NCI-H69 (cell line): ENCODE measurements around the gene RPS6KA1.

Source experiments
- DNase-seq: peaks from one replicate; lab custom pipeline; 2025; lab: John Stamatoyannopoulos, UW

The RPS6KA1 gene

GRCh38 chr1:26531651-26532131 is 2.1 kb downstream of the RPS6KA1 start:
- DNase-seq = no peak

- no peak for DNase-seq
Observed at GRCh38 chr1:26533951-26534509, 4.5 kb downstream of the RPS6KA1 start.

- no peak for DNase-seq
Observed at GRCh38 chr1:26535201-26535600, 5.6 kb downstream of the RPS6KA1 start.

GRCh38 chr1:26536081-26536480 is 6.5 kb downstream of the RPS6KA1 start:
- peak; percentile 16 for DNase-seq

- no peak for DNase-seq
Observed at GRCh38 chr1:26536521-26536920, 7.0 kb downstream of the RPS6KA1 start.

GRCh38 chr1:26537951-26538352 is 8.4 kb downstream of the RPS6KA1 start:
- DNase-seq = no peak

- peak; percentile 28 for DNase-seq
Observed at GRCh38 chr1:26538480-26539412, 9.2 kb downstream of the RPS6KA1 start.

GRCh38 chr1:26539722-26540121 is 10.2 kb downstream of the RPS6KA1 start:
- DNase-seq = no peak

- no peak for DNase-seq
Observed at GRCh38 chr1:26540351-26540750, 10.8 kb downstream of the RPS6KA1 start.

- no peak for DNase-seq
Observed at GRCh38 chr1:26541431-26541815, 11.9 kb downstream of the RPS6KA1 start.

GRCh38 chr1:26541816-26542711 is 12.5 kb downstream of the RPS6KA1 start:
- peak; percentile 43 for DNase-seq

GRCh38 chr1:26542771-26543451 is 13.3 kb downstream of the RPS6KA1 start:
- DNase-seq = no peak

GRCh38 chr1:26543462-26543861 is 13.9 kb downstream of the RPS6KA1 start:
- DNase-seq = no peak

GRCh38 chr1:26544126-26544525 is 14.6 kb downstream of the RPS6KA1 start:
- no peak for DNase-seq

- no peak for DNase-seq
Observed at GRCh38 chr1:26545969-26546323, 16.4 kb downstream of the RPS6KA1 start.

- DNase-seq = no peak
Observed at GRCh38 chr1:26546375-26546774, 16.8 kb downstream of the RPS6KA1 start.

GRCh38 chr1:26546819-26547218 is 17.3 kb downstream of the RPS6KA1 start:
- DNase-seq = no peak

- no peak for DNase-seq
Observed at GRCh38 chr1:26548841-26549240, 19.3 kb downstream of the RPS6KA1 start.

- no peak for DNase-seq
Observed at GRCh38 chr1:26550946-26551345, 21.4 kb downstream of the RPS6KA1 start.

GRCh38 chr1:26552720-26553119 is 23.2 kb downstream of the RPS6KA1 start:
- no peak for DNase-seq

- DNase-seq = no peak
Observed at GRCh38 chr1:26553942-26554682, 24.6 kb downstream of the RPS6KA1 start.
